Kidney capillary endothelial cell (primary cell): ENCODE results near the gene PKD2L2.
"Not testable (repeated sequence)": the region's sequence is repeated elsewhere in the genome, so short reads cannot be mapped to it uniquely, and the experiment has no call there.

Source experiments
- DNase-seq: peaks from one replicate; pipeline ENCODE4 v3.0.0-alpha.2; 2018; ENCODE audit warnings: low spot score

Gene PKD2L2

DNA sequence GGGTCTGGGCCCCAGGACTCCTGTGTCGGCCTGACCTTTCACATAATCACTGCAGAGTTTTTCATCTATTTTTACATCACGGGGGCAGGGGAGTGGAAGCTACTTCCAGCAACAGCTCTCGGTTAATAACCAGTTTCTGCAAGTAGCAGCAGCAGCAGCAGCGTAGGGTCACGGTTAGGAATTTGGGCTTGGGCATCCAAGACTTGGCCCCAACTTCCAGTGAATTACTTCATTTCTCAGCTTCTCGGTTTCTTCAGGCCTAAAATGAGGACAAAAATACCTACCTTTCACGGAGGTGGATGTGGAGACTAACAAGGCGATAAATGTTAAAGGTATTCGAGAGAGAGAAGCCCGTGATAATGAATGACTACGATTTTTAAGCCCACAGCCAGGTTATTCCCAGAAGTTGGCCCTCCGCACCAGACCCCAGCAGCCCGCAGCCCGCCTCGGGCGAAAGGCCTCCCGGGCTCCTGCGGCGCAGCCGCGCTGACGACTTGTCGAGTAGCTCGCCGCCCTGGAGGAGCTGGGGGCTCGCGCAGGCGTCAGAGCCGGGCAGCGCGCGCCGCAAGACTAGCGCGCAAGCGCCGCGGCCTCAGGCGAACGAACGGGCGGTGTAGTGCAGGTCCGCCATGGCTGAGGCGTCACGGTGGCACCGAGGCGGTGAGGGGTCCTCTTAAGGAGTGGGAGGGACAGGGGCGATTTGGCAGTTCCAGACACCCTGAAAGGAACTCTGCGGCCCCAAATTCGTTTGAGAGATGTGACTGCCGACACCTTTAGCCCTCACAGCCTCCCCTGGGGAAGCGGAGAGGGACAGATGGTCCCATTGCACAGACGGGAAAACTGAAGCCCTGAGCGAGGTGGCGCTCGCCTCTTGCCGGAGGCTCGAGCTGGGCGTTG, at the start of gene PKD2L2:
TSS of gene PKD2L2 (plus strand) at position 595 of the 897 bp plus-strand sequence. CDS start at position 630, 35 bp downstream.
- DNase-seq = peak; percentile 77

DNA sequence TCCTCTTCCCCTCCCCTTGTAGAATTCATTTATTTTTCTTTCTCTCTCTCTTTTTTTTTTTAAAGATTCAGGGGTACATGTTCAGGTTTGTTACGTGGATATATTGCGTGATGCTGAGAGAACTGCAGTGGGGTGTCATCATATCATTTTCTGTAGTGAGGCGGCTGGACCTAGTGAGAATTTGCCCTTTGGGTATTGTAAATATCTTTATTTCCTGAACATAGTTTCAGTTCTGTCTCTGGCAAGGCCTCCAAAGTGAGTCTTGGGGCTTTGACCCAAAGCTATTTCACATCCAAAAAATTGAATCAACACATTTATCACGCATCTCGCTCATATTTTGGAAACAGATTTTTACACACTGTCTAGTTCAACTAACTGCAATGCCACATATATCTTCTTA, 47.0 kb upstream of the PKD2L2 start:
- no peak for DNase-seq

DNA sequence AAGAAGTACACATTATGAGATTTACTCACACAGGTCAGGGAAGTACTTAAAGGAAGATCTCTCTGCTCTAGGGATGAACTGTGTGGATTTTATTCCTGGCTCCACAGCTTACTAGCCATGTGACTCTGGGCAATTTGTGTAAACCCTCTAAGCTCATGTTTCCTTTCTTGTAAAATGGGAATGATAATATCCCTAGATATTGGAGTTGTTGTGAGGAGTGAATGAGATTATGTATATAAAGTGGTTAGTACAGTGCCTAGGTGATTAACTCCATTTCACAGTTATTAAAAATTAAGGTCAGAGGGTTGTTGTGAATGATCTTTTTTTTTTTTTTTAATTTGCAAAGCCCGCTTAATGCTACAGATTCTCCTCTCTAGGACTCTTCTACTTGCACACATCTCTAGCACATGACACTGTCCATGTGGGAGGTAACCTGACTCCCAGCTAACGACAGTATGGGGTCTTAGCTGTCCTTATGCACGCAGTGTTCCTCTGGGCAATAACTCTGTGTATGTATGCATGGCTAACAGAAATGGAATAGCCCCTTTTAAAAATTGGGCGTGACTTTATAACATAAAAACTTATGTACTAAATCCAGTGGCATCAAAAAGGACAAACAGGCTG, 45.5 kb upstream of the PKD2L2 start:
- DNase-seq = no peak

DNA sequence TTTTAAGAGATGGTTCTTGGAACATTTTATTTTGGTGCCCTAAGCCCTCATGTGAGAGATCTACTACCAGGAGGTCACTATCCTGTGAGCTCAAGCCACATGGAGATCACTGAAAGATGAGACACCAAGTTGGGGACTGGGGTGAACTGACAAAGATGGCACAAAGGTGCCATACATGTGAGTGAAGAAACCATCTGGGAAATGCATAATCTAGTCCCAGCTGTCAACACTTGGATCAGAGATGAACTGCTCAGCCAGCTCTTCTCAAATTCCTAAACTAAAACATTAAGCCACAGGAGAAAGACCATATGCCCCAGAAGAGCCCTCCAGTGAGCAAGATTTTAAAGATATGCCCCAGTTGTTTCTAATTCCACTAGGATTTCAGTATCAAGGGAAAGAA, 43.8 kb upstream of the PKD2L2 start:
- DNase-seq = no peak

DNA sequence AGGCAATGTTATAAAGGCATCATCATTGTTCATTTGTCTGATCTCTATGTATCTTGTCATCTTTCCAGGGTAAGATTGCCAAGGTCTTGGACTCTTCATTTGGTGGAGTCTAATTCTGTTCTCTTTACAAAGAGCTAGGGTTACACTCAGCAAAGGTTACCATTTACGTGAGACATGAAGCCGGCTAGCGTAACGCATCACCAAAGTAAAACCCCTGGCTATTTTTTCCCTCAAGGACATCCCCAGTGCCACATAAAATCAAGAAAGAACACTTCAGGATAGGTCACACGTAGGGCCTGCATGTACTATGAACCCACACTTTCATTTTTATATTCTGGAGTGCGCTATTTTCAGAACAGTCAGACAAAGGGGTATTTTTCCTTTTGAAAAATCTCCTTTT, 41.6 kb upstream of the PKD2L2 start:
- no peak for DNase-seq

DNA sequence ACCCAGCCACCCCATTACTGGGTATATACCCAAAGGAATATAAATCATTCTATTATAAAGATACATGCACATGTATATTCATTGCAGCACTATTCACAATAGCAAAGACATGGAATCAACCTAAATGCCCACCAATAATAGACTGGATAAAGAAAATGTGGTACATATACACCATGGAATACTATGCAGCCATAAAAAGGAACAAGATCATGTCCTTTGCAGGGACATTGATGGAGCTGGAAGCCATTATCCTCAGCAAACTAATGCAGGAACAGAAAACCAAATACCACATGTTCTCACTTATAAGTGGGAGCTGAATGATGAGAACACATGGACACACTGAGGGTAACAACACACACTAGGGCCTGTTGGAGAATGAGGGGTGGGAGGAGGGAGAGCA, 36.1 kb upstream of the PKD2L2 start:
- DNase-seq = not testable (repeated sequence)

DNA sequence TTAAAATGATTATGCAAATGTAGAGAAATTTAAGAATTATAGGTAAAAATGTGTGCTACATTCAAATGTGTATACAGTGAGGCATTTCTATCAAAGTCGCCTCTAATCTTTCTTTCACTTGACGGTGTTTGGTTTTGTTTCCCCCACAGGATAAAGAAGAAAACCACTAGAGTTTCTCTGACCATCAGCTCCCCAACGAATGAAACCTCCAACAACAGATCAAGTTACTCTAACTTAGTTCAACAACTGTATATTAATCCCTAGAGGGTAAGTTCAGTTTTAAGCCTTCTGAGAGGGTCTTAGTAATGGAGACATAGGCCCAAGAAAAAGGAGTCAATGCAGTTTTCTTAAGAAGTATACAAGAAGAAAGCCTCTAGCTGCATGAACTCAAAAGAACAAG, 33.1 kb upstream of the PKD2L2 start:
- DNase-seq = no peak

DNA sequence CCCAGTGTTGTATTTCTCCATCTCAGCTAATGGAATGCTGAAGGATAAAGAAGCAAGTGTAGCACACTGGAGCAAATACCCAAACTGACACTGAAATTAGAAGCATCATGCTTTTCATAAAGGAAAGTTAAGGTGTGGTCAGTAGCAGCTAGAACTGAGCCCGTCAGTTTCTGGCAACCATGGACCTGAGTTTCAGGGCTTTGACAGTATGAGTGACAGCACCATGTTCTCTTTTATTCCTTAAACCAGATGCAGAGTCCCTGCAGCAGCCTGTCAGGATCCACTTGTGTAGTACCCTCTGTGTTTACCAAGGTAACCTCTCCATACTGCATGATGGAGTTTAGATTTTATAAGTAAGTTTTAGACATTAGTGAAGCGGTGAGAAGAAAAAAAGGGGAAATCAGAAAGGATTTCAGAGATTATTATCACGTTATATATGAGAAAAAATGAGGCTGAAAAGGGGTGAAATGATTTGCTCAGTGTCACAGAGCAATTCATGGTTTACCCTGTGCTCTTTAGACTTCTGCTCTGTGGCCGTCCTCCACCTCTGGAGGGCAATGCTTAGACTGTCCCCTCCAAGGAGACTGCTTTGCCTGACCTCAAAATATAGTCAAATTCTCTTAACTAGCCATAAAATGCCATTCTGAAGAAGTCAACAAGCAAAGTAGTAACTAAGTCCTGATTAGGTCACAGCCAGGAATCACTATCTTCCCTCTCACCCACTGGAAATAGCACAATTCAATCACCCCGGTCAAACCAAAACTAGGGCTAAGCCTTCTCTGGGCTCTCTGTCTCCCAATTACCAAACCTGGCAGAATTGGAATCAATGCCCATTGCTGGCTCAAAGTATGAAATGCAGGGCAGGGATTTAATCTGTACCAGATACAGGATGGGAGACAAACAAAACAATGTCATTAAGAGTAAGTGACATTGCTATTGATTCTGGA, 32.1 kb upstream of the PKD2L2 start:
- no peak for DNase-seq

DNA sequence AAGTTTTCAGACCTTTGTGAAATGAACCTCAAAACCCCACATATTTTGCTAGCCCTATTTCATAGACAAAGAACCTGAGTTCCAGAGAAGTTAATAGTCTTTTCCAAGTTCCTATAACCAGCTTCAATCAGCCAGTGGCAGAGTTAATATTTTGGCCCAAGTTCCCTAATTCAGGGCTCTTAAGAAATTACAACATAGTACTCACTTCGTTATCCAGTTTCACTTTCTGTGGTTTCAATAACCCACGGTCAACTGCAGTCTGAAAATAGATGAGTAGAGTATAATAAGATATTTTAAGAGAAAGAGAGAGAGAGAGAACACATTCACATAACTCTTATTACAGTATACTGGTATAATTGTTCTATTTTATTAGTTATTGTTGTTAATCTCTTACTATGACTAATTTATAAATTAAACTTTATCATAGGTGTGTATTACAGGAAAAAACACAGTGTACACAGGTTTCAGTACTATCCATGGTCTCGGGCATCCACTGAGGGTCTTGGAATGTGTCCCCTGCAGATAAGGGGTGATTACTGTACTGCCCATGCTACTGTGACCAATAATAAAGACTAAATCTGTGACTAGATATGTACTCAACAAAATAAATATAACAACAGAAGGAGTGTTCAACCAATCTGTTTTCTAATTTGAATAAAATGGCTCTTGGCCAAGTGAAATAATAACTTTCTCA, 30.9 kb upstream of the PKD2L2 start:
- no peak for DNase-seq

DNA sequence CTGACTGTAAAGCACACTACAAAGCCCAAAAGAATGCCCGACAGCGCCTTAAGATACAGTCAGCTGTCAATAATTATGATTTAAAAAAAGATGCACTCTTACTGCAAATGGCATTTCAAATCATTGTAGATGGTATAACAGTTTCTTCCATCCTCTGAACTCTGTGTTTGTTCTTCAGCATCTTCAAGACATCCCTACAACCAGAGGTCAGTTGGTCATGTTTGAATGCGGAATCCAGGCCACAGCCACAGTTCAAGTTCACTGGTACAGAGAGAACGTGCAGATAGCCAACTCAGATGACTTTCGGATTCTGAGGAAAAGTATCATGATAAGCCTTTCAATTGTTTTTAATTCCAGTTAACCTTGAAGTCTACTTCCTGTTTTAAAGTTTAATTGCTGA, 30.3 kb upstream of the PKD2L2 start:
- no peak for DNase-seq

DNA sequence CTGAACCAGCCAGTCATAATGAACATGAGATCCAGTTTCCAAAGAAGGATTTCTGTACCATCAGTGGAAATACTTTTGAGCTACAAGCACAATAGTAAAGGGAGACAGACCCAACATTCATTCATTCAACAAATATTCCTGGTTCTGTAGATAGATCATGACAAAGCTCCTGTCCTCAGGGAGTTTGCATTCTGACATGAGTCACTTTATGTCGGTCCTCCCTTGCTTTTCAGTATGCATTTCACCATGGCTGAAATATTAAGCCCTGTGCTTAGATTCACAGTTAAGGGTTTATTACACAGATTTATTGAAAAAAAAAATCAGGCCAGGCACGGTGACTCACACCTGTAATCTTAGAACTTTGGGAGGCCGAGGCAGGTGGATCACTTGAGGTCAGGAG, 27.0 kb upstream of the PKD2L2 start:
- DNase-seq = no peak

DNA sequence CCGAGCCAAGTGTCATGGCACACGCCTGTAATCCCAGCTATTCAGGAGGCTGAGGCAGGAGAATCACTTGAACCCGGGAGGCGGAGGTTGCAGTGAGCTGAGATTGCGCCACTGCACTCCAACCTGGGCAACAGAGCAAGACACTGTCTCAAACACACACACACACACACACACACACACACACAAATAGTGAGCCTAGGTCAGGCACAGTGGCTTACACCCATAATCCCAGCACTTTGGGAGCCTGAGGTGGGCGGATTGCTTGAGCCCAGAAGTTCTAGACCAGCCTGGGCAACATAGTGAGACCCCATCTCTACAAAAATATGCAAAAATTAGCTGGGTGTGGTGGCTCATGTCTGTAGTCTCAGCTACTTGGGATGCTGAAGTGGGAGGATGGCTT, 25.6 kb upstream of the PKD2L2 start:
- not testable (repeated sequence) for DNase-seq

DNA sequence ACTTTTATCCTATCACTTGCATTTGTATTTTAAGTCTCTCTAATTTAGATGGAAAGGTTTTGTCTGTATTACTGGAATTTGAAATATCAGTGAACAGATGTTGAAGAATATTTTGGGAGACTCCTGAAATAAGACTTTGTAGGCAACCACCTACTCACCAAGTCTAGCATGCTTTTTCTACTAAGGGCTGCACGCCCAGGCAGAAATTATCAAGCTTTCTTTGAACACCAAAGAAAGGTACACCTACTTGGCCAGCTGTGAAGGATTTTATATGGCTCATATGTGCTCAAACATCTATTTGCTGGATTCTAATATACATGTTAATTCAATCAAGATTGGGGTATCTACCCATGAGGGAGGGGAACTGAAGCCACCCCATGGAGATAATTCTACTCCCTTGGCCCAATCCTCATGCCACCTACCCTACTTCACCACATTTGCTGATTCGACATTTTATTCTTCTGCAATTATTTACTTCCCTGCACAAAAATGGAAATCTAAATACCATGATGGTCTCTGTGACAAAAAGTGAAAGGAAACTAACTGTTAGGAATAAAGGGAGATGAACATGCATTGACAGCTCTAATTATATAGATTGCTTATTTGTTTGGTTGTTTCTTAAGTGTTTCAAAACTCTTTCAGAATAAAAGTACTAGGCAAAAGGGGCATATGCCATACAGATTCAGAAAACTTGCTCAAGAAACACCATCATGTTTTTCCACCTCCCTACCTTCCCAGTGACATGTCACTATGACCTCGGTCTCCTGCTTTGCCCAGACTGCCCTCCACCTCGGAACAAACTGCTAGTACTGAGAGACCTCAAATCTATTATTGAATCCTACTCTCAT, 22.5 kb upstream of the PKD2L2 start:
- DNase-seq = no peak

DNA sequence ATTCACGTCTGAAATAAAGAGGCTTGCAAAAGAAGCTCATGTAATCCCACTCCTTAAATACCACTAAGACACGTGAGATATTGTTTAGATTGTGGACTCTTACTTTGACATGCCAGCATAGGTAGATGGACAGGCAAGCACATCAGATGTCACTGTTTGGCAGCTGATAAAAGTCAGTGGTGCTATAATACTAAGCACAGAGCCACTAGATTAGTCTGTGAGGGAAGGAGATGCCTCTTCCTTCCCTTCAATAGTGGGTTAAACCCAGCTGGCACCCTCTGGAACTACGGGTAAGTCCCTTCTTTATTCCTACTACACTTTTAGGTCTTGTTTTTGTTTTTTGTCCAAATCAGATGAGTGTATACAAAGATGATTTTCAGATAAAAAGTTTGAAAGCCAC, 21.6 kb upstream of the PKD2L2 start, which contains the start of gene MYOT:
TSS of gene MYOT (plus strand) at position 197 of the 400 bp plus-strand sequence. CDS start 2,792 bp downstream, outside the sequence.
- no peak for DNase-seq

DNA sequence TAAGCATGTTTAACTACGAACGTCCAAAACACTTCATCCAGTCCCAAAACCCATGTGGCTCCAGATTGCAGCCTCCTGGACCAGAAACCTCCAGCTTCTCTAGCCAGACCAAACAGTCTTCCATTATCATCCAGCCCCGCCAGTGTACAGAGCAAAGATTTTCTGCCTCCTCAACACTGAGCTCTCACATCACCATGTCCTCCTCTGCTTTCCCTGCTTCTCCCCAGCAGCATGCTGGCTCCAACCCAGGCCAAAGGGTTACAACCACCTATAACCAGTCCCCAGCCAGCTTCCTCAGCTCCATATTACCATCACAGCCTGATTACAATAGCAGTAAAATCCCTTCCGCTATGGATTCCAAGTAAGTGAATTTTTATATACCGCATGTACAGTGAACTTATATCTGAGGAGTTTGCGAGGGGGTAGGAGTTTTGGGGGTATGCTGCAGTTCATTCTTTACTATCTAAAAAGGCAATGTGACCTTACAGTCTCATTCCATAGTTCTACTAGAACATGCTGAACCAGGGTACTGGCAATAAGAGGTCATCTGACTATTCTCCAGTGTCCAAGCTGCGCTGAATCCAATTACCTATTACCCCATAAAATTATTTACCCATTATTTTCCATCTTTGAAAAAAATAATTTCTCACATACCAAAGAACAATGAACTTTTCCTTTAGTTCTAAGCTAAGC, 18.5 kb upstream of the PKD2L2 start:
- no peak for DNase-seq

DNA sequence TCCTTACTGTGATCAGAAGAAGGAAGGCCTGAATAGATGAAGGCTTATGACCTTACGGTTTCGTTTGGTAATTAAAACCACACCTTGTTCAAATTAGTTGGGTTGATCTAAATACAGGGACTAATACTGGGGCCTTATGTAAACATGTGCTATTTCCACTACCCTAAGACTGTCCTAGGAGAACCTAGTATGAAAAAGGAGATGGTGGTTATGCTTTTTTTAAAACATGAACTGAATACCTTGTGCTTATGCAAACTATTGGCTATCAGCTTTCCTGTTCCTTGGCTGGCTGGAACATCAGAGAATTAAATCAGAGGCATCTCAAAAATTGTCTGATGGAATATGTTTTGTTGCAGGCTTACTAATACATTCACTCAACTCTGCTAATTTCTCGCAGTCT, 17.7 kb upstream of the PKD2L2 start:
- no peak for DNase-seq

DNA sequence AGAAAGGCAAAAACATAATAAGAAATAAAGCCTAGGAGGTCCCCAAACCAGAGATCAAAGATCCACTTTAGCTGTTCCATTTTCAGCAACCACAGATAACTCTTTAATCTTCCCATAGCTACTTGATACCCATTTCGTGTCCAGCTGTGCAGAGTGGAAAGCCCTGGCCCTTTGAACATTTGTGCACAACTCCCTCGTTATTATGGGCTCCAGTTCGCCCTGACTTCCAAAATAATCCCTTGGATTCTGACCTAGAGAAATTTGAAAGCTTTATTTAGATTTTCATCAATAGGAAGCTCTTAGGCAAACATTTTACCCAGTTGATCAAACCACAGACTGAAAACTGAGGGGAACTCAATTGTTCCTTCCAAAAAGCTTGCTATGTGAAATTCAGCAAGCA, 16.8 kb upstream of the PKD2L2 start:
- no peak for DNase-seq

DNA sequence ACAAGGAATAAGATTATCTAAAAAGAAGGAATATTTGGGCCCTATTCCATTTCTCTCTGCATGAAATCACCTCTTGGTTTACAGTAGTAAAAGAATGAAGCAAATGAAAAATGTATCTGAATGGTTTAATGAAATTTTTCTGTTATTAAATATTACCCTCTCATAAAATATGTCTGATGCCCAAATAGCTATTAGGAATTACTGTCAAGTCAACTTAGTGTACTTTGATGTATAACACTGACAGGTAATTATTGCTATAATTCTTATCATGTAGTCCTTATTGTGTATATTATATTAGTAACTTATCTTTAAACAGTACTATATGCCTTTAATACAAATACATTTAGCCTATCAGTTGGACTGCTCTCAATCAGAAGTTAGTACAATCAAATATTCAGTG, 13.2 kb upstream of the PKD2L2 start:
- no peak for DNase-seq

DNA sequence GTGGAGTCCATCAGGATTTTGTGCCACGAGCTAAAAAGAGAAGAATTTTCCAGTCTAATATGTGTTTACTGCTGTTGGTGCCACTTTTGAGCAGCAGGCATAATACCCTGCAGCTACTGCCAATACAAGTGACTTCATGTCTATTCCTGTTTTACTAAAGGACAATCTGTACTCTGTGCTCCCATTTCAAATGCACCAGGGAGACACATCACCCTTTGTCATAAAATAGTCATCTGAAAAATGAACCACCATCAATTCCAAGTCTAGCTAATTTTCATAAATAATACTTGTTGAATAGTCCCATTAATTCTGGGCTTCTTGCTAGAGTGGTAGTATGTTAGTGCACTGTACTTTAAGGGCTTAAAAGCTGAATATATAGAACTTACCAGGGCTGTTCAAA, 8.9 kb upstream of the PKD2L2 start:
- no peak for DNase-seq

DNA sequence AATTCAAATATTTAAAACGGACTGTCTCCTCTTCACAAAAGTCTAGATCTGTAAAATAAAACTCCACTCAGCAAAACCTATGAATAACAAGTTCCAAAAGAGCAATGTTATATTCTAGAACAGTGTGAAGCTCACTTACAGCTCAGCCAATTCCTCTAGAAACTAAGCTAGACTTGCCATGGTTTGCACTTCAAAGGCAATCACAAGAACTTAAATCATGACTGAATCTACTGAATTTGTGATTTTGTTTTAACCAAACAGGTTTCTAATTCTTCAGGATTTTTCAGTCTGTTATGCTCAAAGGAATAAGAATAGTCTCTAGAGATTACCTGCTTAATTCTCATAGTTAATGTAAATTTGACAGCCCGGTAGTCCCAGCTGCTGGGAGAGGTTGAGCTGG, 1.4 kb upstream of the PKD2L2 start:
- no peak for DNase-seq
